Measurements from ENCODE around the gene KRT33A.
"Not testable (repeated sequence)": the region's sequence is repeated elsewhere in the genome, so short reads cannot be mapped to it uniquely, and the experiment has no call there.

The KRT33A gene

DNA sequence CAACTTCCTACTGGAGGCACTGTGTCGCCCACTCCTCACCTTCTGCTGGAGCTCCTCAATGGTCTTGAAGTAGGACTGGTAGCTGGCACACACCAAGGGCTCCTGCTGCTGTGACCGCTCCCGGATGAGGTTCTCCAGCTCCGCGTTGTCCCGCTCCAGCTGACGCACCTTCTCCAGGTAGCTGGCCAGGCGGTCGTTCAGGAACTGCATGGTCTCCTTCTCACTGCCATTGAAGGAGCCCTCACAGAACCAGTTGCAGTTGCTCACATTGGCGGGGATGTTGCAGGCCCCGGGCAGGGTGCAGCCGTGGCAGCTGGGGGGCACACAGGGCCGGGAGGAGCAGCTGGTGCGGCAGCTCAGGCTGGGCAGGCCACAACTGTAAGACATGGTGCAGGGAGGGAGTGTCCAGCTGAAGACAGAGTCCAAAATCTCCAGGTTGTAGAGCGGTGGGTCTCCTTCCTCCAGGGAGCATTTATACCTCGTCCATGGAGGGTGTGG, at the start of gene KRT33A:
Gene KRT33A, minus strand, starts transcription at position 448 of the 498 bp plus-strand sequence. Its CDS starts 61 bp downstream, at position 387.
- H3K27ac ChIP-seq (ENCODE audit: low read length); DNase-seq; H2AFZ ChIP-seq (ENCODE audit: low read length); H3K36me3 ChIP-seq (replicated peaks; ENCODE audit: insufficient read depth, low read length); H3K27me3 ChIP-seq (replicated peaks; ENCODE audit: insufficient read depth, low read length); H3K4me3 ChIP-seq (ENCODE audit: low read length); H3K9ac ChIP-seq (ENCODE audit: low read length); H3K9me2 ChIP-seq (replicated peaks; ENCODE audit: insufficient read depth, low read length); H3F3A ChIP-seq (ENCODE audit: insufficient read depth, low read length); H3K4me2 ChIP-seq (ENCODE audit: low read depth, low read length); H3K9me3 ChIP-seq (replicated peaks; ENCODE audit: insufficient read depth, low read length); H3K4me1 ChIP-seq (ENCODE audit: low read length); H4K20me1 ChIP-seq (ENCODE audit: insufficient read depth, low read length); H3K79me2 ChIP-seq (ENCODE audit: low read length): not testable (repeated sequence)

DNA sequence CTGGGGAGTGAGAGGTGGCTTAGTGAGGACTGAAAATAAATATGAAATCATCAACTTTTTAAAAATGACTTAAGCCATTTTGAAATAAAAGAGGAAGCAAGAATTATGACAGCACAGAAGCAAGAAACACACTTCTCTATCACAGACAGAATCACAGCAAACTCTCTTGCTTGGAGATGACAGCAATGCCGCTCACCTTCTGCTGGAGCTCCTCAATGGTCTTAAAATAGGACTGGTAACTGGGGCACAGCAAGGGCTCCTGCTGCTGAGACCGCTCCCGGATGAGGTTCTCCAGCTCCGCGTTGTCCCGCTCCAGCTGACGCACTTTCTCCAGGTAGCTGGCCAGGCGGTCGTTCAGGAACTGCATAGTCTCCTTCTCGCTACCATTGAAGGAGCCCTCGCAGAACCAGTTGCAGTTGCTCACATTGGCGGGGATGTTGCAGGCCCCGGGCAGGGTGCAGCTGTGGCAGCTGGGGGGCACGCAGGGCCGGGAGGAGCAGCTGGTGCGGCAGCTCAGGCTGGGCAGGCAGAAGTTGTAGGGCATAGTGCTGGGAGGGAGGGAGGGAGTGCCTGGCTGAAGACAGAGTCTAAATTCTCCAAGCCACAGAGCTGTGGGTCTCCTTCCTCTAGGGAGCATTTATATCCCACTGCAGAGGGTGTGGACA, 46.5 kb upstream of the KRT33A start, which contains the start of gene KRT31:
Gene KRT31, minus strand, starts transcription at position 613 of the 665 bp plus-strand sequence. Its CDS starts 69 bp downstream, at position 544.
- TF ChIP-seq EZH2phosphoT487 (IDR thresholded peaks at IDR 0.05; ENCODE audit: low read length) (no peak), EZH2 (optimal IDR thresholded peaks at IDR 0.05; ENCODE audit: low read depth, low read length) (no peak)
- TF ChIP-seq, protein P1, sequence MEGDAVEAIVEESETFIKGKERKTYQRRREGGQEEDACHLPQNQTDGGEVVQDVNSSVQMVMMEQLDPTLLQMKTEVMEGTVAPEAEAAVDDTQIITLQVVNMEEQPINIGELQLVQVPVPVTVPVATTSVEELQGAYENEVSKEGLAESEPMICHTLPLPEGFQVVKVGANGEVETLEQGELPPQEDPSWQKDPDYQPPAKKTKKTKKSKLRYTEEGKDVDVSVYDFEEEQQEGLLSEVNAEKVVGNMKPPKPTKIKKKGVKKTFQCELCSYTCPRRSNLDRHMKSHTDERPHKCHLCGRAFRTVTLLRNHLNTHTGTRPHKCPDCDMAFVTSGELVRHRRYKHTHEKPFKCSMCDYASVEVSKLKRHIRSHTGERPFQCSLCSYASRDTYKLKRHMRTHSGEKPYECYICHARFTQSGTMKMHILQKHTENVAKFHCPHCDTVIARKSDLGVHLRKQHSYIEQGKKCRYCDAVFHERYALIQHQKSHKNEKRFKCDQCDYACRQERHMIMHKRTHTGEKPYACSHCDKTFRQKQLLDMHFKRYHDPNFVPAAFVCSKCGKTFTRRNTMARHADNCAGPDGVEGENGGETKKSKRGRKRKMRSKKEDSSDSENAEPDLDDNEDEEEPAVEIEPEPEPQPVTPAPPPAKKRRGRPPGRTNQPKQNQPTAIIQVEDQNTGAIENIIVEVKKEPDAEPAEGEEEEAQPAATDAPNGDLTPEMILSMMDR (IDR thresholded peaks at IDR 0.05; ENCODE audit: low read length) = no peak
- 0 out of 2 replicates have a peak, but pooled peaks cover 4% of the 10 kb centered on the region for H3K27me3 ChIP-seq (replicated peaks; ENCODE audit: insufficient read depth, low read length)
- no peaks in the 10 kb centered on the region for H3K9me3 ChIP-seq (replicated peaks; ENCODE audit: insufficient read depth, low read length)
- H3K4me3 ChIP-seq (ENCODE audit: low read length) = no peak within 1 kb of the TSS
- no peak within 1 kb of the TSS for H3K9ac ChIP-seq (ENCODE audit: low read length)
- no peak within 1 kb of the TSS for H3K27ac ChIP-seq (ENCODE audit: low read length)
- H3K4me2 ChIP-seq (ENCODE audit: low read depth, low read length) = no peak within 1 kb of the TSS
- H2AFZ ChIP-seq (ENCODE audit: low read length) = no peak within 1 kb of the TSS
- DNase-seq = no peak
- no peaks in the 10 kb centered on the region for H3K9me2 ChIP-seq (replicated peaks; ENCODE audit: insufficient read depth, low read length)
- H4K20me1 ChIP-seq (ENCODE audit: insufficient read depth, low read length) = no peaks in the 10 kb centered on the region
- H3K4me1 ChIP-seq (ENCODE audit: low read length) = no peaks in the 10 kb centered on the region
- no peaks in the 10 kb centered on the region for H3K79me2 ChIP-seq (ENCODE audit: low read length)
- no peaks in the 10 kb centered on the region for H3K36me3 ChIP-seq (replicated peaks; ENCODE audit: insufficient read depth, low read length)
- no peaks in the 10 kb centered on the region for H3F3A ChIP-seq (ENCODE audit: insufficient read depth, low read length)

DNA sequence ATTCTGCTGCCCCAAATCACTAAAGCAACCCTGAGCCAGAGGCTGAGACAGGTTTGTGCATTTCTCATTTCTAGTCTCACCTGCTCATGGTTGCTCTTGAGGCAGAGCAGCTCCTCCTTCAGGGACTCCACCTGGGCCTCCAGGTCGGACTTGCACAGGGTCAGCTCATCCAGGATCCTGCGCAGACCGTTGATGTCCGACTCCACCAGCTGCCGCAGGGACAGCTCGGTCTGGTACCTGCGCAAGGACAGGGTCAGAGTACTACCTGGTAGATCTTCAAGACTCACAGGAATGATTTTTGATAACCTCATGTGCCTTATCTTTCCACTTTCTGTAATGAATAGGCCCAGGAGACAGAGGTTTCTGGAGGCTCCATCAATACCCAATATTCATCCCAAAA, 45.7 kb upstream of the KRT33A start:
- TF ChIP-seq EZH2phosphoT487 (IDR thresholded peaks at IDR 0.05; ENCODE audit: low read length) = no peak
- TF ChIP-seq, protein P1 (IDR thresholded peaks at IDR 0.05; ENCODE audit: low read length) = no peak
- no peak for TF ChIP-seq EZH2 (optimal IDR thresholded peaks at IDR 0.05; ENCODE audit: low read depth, low read length)
- Histone ChIP-seq H3K9me2 (replicated peaks; ENCODE audit: insufficient read depth, low read length) (no peaks in the 10 kb centered on the region), H3K4me2 (ENCODE audit: low read depth, low read length) (no peak overlapping the region), H3K9ac (ENCODE audit: low read length) (no peak overlapping the region), H3K9me3 (replicated peaks; ENCODE audit: insufficient read depth, low read length) (no peaks in the 10 kb centered on the region), H3K4me3 (ENCODE audit: low read length) (no peak overlapping the region), H3K27me3 (replicated peaks; ENCODE audit: insufficient read depth, low read length) (0 out of 2 replicates have a peak, but pooled peaks cover 4% of the 10 kb centered on the region), H3K79me2 (ENCODE audit: low read length) (no peaks in the 10 kb centered on the region), H2AFZ (ENCODE audit: low read length) (no peak overlapping the region), H3K36me3 (replicated peaks; ENCODE audit: insufficient read depth, low read length) (no peaks in the 10 kb centered on the region), H3K27ac (ENCODE audit: low read length) (no peak overlapping the region), H3F3A (ENCODE audit: insufficient read depth, low read length) (no peaks in the 10 kb centered on the region), H4K20me1 (ENCODE audit: insufficient read depth, low read length) (no peaks in the 10 kb centered on the region), H3K4me1 (ENCODE audit: low read length) (no peaks in the 10 kb centered on the region)
- DNase-seq = no peak

DNA sequence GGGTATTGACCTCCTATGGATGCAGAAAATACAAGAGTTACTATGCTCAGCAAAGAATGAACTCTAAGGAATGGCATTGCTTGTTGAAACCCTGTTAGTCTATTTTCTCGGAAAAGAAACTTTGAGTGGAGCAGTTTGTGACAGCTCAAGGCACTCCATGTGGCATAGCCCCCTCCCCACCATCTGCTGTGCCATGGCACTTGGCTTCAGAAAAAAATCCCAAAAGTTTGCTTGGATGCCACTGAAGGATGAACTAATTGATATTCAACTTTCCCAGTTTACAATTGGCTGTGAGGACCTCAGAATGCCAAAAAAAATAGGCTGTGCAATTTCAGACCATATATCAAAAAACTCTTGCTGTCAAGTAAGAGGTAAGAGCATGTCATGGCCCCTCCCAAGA, 45.0 kb upstream of the KRT33A start:
- TF ChIP-seq, protein P1 (IDR thresholded peaks at IDR 0.05; ENCODE audit: low read length) = no peak
- TF ChIP-seq EZH2phosphoT487 (IDR thresholded peaks at IDR 0.05; ENCODE audit: low read length) (no peak), EZH2 (optimal IDR thresholded peaks at IDR 0.05; ENCODE audit: low read depth, low read length) (no peak)
- Histone ChIP-seq H3K4me2 (ENCODE audit: low read depth, low read length) (no peak overlapping the region), H3K4me1 (ENCODE audit: low read length) (no peaks in the 10 kb centered on the region), H3K36me3 (replicated peaks; ENCODE audit: insufficient read depth, low read length) (no peaks in the 10 kb centered on the region), H3F3A (ENCODE audit: insufficient read depth, low read length) (no peaks in the 10 kb centered on the region), H3K79me2 (ENCODE audit: low read length) (no peaks in the 10 kb centered on the region), H3K9me2 (replicated peaks; ENCODE audit: insufficient read depth, low read length) (no peaks in the 10 kb centered on the region), H3K27ac (ENCODE audit: low read length) (no peak overlapping the region), H3K27me3 (replicated peaks; ENCODE audit: insufficient read depth, low read length) (0 out of 2 replicates have a peak, but pooled peaks cover 4% of the 10 kb centered on the region), H3K9me3 (replicated peaks; ENCODE audit: insufficient read depth, low read length) (no peaks in the 10 kb centered on the region), H4K20me1 (ENCODE audit: insufficient read depth, low read length) (no peaks in the 10 kb centered on the region), H2AFZ (ENCODE audit: low read length) (no peak overlapping the region), H3K4me3 (ENCODE audit: low read length) (no peak overlapping the region), H3K9ac (ENCODE audit: low read length) (no peak overlapping the region)
- DNase-seq = no peak

DNA sequence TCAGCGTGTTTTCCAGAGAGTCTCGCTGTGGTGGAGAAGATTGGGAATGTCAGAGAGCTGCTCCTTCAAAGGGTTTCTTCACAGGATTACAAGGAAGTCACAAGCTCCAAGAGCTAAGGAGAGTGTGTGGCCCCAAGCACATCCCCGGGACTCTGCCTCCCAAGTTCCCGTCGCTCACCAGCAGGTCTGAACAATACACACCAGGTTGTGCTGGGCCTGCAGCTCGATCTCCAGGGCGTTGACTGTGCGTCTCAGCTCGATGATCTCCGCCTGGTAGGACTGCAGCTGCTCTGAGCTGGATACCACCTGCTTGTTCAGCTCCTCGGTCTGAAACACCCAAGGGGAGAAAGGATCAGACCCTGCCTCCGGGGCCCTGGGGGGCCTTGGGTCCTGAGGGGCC, 44.4 kb upstream of the KRT33A start:
- H3K27ac ChIP-seq (ENCODE audit: low read length); H3K4me2 ChIP-seq (ENCODE audit: low read depth, low read length); H3K79me2 ChIP-seq (ENCODE audit: low read length); H2AFZ ChIP-seq (ENCODE audit: low read length); H3K4me1 ChIP-seq (ENCODE audit: low read length); H3F3A ChIP-seq (ENCODE audit: insufficient read depth, low read length); H3K27me3 ChIP-seq (replicated peaks; ENCODE audit: insufficient read depth, low read length); H3K36me3 ChIP-seq (replicated peaks; ENCODE audit: insufficient read depth, low read length); H3K4me3 ChIP-seq (ENCODE audit: low read length); H3K9me3 ChIP-seq (replicated peaks; ENCODE audit: insufficient read depth, low read length); H3K9ac ChIP-seq (ENCODE audit: low read length); H3K9me2 ChIP-seq (replicated peaks; ENCODE audit: insufficient read depth, low read length); H4K20me1 ChIP-seq (ENCODE audit: insufficient read depth, low read length); DNase-seq: not testable (repeated sequence)

Measured in MM.1S (cell line).